ENCODE results near the gene WDR31.

Gene WDR31

GRCh38 chr9:113306566-113306965 lies 33.5 kb downstream of the WDR31 start:
- Histone ChIP-seq H3K4me3 (replicated peaks; ENCODE audit: low read depth, low read length) (no peak overlapping the region), H3K27me3 (replicated peaks; ENCODE audit: control insufficient read depth, insufficient read depth, low read length) (no peaks in the 10 kb centered on the region), H3K36me3 (ENCODE audit: control insufficient read depth, insufficient read depth, low read length) (no peaks in the 10 kb centered on the region)
- no peak for TF ChIP-seq CTCF (IDR thresholded peaks at IDR 0.05; ENCODE audit: insufficient read depth, low read length, poor library complexity, severe bottlenecking)
- DNase-seq (ENCODE audit: extremely low read depth, insufficient read length) = no peak

DNA sequence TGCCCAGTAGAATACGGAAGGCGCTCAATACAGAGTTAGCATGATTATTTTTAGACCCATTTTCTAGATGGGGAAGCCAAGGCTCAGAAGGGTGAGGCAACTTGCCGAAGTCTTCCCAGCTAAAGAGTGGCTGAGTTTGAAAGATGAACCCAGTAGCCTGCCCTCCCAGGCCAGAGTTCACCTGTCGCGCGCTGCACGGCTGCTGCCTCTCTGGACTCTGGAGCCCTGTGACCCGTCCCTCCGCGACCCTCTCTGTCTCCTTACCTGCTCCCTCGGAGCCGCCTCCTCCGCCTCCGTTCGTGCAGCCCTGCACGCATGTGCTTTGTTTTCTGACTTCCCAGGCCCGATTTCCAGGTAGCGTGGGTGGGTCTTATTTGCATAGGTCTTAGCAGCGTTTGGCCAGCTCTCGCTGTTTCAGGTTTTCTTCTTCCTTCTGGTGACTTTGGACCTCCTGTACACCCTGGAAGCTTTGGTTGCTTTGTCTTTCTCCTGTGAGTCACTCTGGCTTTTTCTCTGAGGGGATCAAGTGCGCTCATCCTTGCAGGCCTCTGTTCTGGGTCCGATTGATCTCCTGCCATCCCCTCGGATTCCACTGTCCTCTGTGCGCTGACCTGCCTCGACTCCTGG lies 37.2 kb downstream of the WDR31 start, which contains the start of gene RNF183:
Gene RNF183, minus strand, starts transcription at position 585 of the 627 bp plus-strand sequence. CDS start 5,192 bp downstream, outside the sequence.
- H3K27me3 ChIP-seq (replicated peaks; ENCODE audit: control insufficient read depth, insufficient read depth, low read length) = 0 out of 2 replicates have a peak, but pooled peaks cover 1% of the 10 kb centered on the region
- no peaks in the 10 kb centered on the region for H3K36me3 ChIP-seq (ENCODE audit: control insufficient read depth, insufficient read depth, low read length)
- H3K4me3 ChIP-seq (replicated peaks; ENCODE audit: low read depth, low read length) = no peak within 1 kb of the TSS
- TF ChIP-seq CTCF (IDR thresholded peaks at IDR 0.05; ENCODE audit: insufficient read depth, low read length, poor library complexity, severe bottlenecking) = no peak
- no peak for DNase-seq (ENCODE audit: extremely low read depth, insufficient read length)

DNA sequence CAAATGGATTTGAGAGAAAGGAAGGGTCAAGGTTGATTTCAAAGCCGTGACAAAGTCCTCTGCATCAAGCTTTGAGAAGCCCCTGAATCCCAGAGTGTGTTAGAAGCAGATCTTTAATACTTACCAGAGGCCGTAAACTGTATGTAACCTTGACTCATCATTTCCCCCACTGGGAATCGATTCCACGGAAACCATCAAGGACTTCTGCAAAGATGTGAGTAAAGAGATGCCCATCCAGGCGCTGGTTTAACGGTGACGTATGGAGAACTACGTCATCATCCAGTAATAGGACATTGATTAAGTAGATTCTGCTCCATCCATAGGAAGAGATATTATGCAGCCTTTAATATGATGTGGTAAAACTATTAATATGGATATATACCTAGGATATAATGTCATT lies 38.5 kb downstream of the WDR31 start:
- Histone ChIP-seq H3K27me3 (replicated peaks; ENCODE audit: control insufficient read depth, insufficient read depth, low read length) (0 out of 2 replicates have a peak, but pooled peaks cover 1% of the 10 kb centered on the region), H3K36me3 (ENCODE audit: control insufficient read depth, insufficient read depth, low read length) (no peaks in the 10 kb centered on the region), H3K4me3 (replicated peaks; ENCODE audit: low read depth, low read length) (no peak overlapping the region)
- no peak for DNase-seq (ENCODE audit: extremely low read depth, insufficient read length)
- no peak for TF ChIP-seq CTCF (IDR thresholded peaks at IDR 0.05; ENCODE audit: insufficient read depth, low read length, poor library complexity, severe bottlenecking)

DNA sequence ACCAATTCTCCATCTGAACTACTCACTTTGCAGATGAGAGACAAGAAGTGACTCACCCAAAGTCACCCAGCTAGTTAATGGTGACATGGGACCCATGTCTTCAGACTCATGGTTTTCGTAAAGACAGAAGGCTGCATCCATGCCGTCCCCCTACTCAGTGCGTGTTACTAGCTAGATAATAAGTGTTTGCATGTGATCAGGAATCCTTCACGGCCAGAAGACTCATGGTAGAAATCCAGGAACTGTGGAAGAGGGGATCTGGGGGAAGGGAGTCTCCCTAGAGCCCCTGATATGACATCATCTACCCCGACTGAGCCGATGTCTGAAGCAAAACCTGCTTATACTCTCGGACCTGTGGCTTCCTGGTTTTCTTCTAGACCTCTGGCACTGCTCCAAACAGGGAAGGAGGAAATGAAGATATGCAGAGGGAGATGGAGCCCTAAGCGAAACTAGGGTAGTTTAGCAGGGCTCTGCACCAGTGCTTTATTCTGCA lies 40.2 kb downstream of the WDR31 start:
- DNase-seq (ENCODE audit: extremely low read depth, insufficient read length) = no peak
- Histone ChIP-seq H3K4me3 (replicated peaks; ENCODE audit: low read depth, low read length) (no peak overlapping the region), H3K36me3 (ENCODE audit: control insufficient read depth, insufficient read depth, low read length) (no peaks in the 10 kb centered on the region), H3K27me3 (replicated peaks; ENCODE audit: control insufficient read depth, insufficient read depth, low read length) (0 out of 2 replicates have a peak, but pooled peaks cover 1% of the 10 kb centered on the region)
- no peak for TF ChIP-seq CTCF (IDR thresholded peaks at IDR 0.05; ENCODE audit: insufficient read depth, low read length, poor library complexity, severe bottlenecking)

GRCh38 chr9:113298924-113299770 lies 40.9 kb downstream of the WDR31 start:
- Histone ChIP-seq H3K4me3 (replicated peaks; ENCODE audit: low read depth, low read length) (no peak overlapping the region), H3K27me3 (replicated peaks; ENCODE audit: control insufficient read depth, insufficient read depth, low read length) (0 out of 2 replicates have a peak, but pooled peaks cover 1% of the 10 kb centered on the region), H3K36me3 (ENCODE audit: control insufficient read depth, insufficient read depth, low read length) (no peaks in the 10 kb centered on the region)
- TF ChIP-seq CTCF (IDR thresholded peaks at IDR 0.05; ENCODE audit: insufficient read depth, low read length, poor library complexity, severe bottlenecking) = no peak
- no peak for DNase-seq (ENCODE audit: extremely low read depth, insufficient read length)

Data from GM06990 (cell line).